DND-41 (cell line): ENCODE data around the gene DPY19L1.
"Not testable (repeated sequence)": the region's sequence is repeated elsewhere in the genome, so short reads cannot be mapped to it uniquely, and the experiment has no call there.

Experiments used
- ATAC-seq: fragments of 200-7000 bp; cut with Tn5 transposase; 3 replicates; pipeline ENCODE4 v1.9.1; 2021; ENCODE audit warnings: low read depth; ENCODE audit not compliant: insufficient read depth
- DNase-seq: peaks from one replicate; pipeline ENCODE4 v3.0.0-alpha.2; 2020
- H2AFZ ChIP-seq: 2 replicates; pipeline ENCODE4 v1.6.0; 2012; ENCODE audit warnings: low read depth, low read length
- H3K27ac ChIP-seq: 2 replicates; pipeline ENCODE4 v1.5.1; 2012; ENCODE audit warnings: low read length, inconsistent platforms
- H3K27me3 ChIP-seq: fragments of 200-600 bp; sonication (generic); 2 replicates; pipeline ENCODE4 v1.6.0; 2012; ENCODE audit warnings: low read length, mild to moderate bottlenecking, inconsistent platforms; ENCODE audit not compliant: insufficient read depth, poor library complexity
- H3K36me3 ChIP-seq: 2 replicates; pipeline ENCODE4 v1.5.1; 2012; ENCODE audit warnings: low read length, inconsistent platforms; ENCODE audit not compliant: insufficient read depth
- H3K4me1 ChIP-seq: 2 replicates; pipeline ENCODE4 v1.5.1; 2012; ENCODE audit warnings: mild to moderate bottlenecking, low read length; ENCODE audit not compliant: insufficient read depth
- H3K4me2 ChIP-seq: 2 replicates; pipeline ENCODE4 v1.6.0; 2012; ENCODE audit warnings: mild to moderate bottlenecking, moderate library complexity, low read length, inconsistent platforms; ENCODE audit not compliant: insufficient read depth
- H3K4me3 ChIP-seq, 2 experiments: fragments of 200-600 bp in 1 of 2; shearing (Covaris generic) in 1 of 2; 2 replicates each; pipeline ENCODE4 v1.5.1; 2012 to 2016; ENCODE audit warnings: inconsistent platforms in 2 of 2, low read length in 2 of 2, mild to moderate bottlenecking in 2 of 2, low read depth in 1 of 2, moderate library complexity in 1 of 2
- H3K79me2 ChIP-seq: 2 replicates; pipeline ENCODE4 v1.6.0; 2012; ENCODE audit warnings: low read length, inconsistent platforms; ENCODE audit not compliant: insufficient read depth
- H3K9ac ChIP-seq: 2 replicates; pipeline ENCODE4 v1.6.0; 2012; ENCODE audit warnings: low read depth, mild to moderate bottlenecking, inconsistent platforms, low read length, moderate library complexity
- H3K9me3 ChIP-seq: 2 replicates; pipeline ENCODE4 v1.5.1; 2012; ENCODE audit warnings: low read length, moderate library complexity, mild to moderate bottlenecking, inconsistent platforms; ENCODE audit not compliant: insufficient read depth, severe bottlenecking
- H4K20me1 ChIP-seq: 2 replicates; pipeline ENCODE4 v1.6.0; 2012; ENCODE audit warnings: low read length; ENCODE audit not compliant: insufficient read depth
- CTCF ChIP-seq: IDR thresholded peaks from 2 replicates; pipeline ENCODE4 v1.5.1; 2012; ENCODE audit warnings: borderline replicate concordance, low read length, moderate library complexity, mild to moderate bottlenecking; ENCODE audit not compliant: poor library complexity, severe bottlenecking; ENCODE audit errors: extremely low read depth
- EZH2 ChIP-seq: IDR thresholded peaks from 3 replicates; pipeline ENCODE4 v1.6.1; 2012; ENCODE audit warnings: borderline replicate concordance, low read depth, mild to moderate bottlenecking, moderate library complexity, low read length, inconsistent platforms; ENCODE audit not compliant: severe bottlenecking

DPY19L1 gene

GRCh38 chr7:34879871-34880270, 157.4 kb downstream of the DPY19L1 start:
- no peaks in the 10 kb centered on the region for H3K9me3 ChIP-seq
- H3K79me2 ChIP-seq = no peaks in the 10 kb centered on the region
- H3K4me1 ChIP-seq = no peaks in the 10 kb centered on the region
- H4K20me1 ChIP-seq = no peaks in the 10 kb centered on the region
- no peak overlapping the region for H3K4me2 ChIP-seq
- DNase-seq (no peak), ATAC-seq (no peak)
- TF ChIP-seq EZH2 (no peak), CTCF (no peak)
- H3K4me3 ChIP-seq = no peak overlapping the region
- no peak overlapping the region for H3K27ac ChIP-seq
- H2AFZ ChIP-seq = no peak overlapping the region
- H3K36me3 ChIP-seq = no peaks in the 10 kb centered on the region
- H3K27me3 ChIP-seq = no peaks in the 10 kb centered on the region
- H3K9ac ChIP-seq = no peak overlapping the region

- ATAC-seq, H3K4me1 ChIP-seq, H3K79me2 ChIP-seq, H3K27ac ChIP-seq, DNase-seq, H3K4me3 ChIP-seq, H3K9me3 ChIP-seq, H3K9ac ChIP-seq, H3K27me3 ChIP-seq, H3K36me3 ChIP-seq, H4K20me1 ChIP-seq, H2AFZ ChIP-seq, H3K4me2 ChIP-seq: not testable (repeated sequence)
Observed at GRCh38 chr7:34878944-34879735, 158.1 kb downstream of the DPY19L1 start.
